Astrocyte (in vitro differentiated cells and primary cell): ENCODE measurements around the gene SLC4A3. TPM values are rescaled to one million over a fixed set of nuclear protein-coding genes. Genes with fewer than 3 reads are reported as not detected.

Source experiments
- DNase-seq: peaks from one replicate; pipeline ENCODE4 v3.0.0-alpha.2; 2010; ENCODE audit warnings: low read depth
- FAIRE-seq: peaks from 2 replicates; lab custom pipeline; 2011; peaks lifted over from hg19 to GRCh38; lab: Jason Lieb, UNC
- H2AFZ ChIP-seq: 2 replicates; pipeline ENCODE4 v1.6.0; 2012; ENCODE audit warnings: low read depth, low read length, inconsistent platforms
- H3K27ac ChIP-seq: 2 replicates; pipeline ENCODE4 v1.5.1; 2011; ENCODE audit warnings: low read depth, low read length, inconsistent platforms
- H3K27me3 ChIP-seq: 2 replicates; pipeline ENCODE4 v1.6.0; 2011; ENCODE audit warnings: low read length, inconsistent platforms; ENCODE audit not compliant: insufficient read depth
- H3K36me3 ChIP-seq: 2 replicates; pipeline ENCODE4 v1.5.1; 2011; ENCODE audit warnings: low read length, inconsistent platforms; ENCODE audit not compliant: insufficient read depth
- H3K4me1 ChIP-seq: 2 replicates; pipeline ENCODE4 v1.5.1; 2011; ENCODE audit warnings: low read length, inconsistent platforms; ENCODE audit not compliant: insufficient read depth
- H3K4me2 ChIP-seq: 2 replicates; pipeline ENCODE4 v1.6.0; 2012; ENCODE audit warnings: low read length, inconsistent platforms
- H3K4me3 ChIP-seq: 2 replicates; pipeline ENCODE4 v1.5.1; 2011; ENCODE audit warnings: low read depth, mild to moderate bottlenecking, low read length, inconsistent platforms; ENCODE audit not compliant: insufficient read depth
- H3K79me2 ChIP-seq: 2 replicates; pipeline ENCODE4 v1.6.0; 2012; ENCODE audit warnings: mild to moderate bottlenecking, low read length, inconsistent platforms; ENCODE audit not compliant: insufficient read depth
- H3K9ac ChIP-seq: 2 replicates; pipeline ENCODE4 v1.6.0; 2012; ENCODE audit warnings: mild to moderate bottlenecking, low read length, inconsistent platforms
- H3K9me3 ChIP-seq: 2 replicates; pipeline ENCODE4 v1.5.1; 2012; ENCODE audit warnings: low read depth, mild to moderate bottlenecking, low read length, inconsistent platforms; ENCODE audit not compliant: insufficient read depth
- H4K20me1 ChIP-seq: 2 replicates; pipeline ENCODE4 v1.6.0; 2012; ENCODE audit warnings: low read length, inconsistent platforms; ENCODE audit not compliant: insufficient read depth
- H3K27ac Mint-ChIP-seq: one replicate; pipeline ENCODE4 v1.8.0; 2021; ENCODE audit warnings: mild to moderate bottlenecking, mixed read lengths; ENCODE audit not compliant: unreplicated experiment
- H3K27me3 Mint-ChIP-seq: one replicate; pipeline ENCODE4 v1.8.0; 2021; ENCODE audit warnings: low read depth, mixed read lengths; ENCODE audit not compliant: unreplicated experiment
- H3K36me3 Mint-ChIP-seq: one replicate; pipeline ENCODE4 v1.8.0; 2021; ENCODE audit warnings: low read depth, mixed read lengths; ENCODE audit not compliant: unreplicated experiment
- H3K4me1 Mint-ChIP-seq: one replicate; pipeline ENCODE4 v1.8.0; 2021; ENCODE audit warnings: low read depth, mixed read lengths; ENCODE audit not compliant: unreplicated experiment
- H3K4me3 Mint-ChIP-seq: one replicate; pipeline ENCODE4 v1.8.0; 2021; ENCODE audit warnings: mild to moderate bottlenecking, moderate library complexity, mixed read lengths; ENCODE audit not compliant: unreplicated experiment
- H3K9me3 Mint-ChIP-seq: one replicate; pipeline ENCODE4 v1.8.0; 2021; ENCODE audit warnings: mild to moderate bottlenecking, mixed read lengths; ENCODE audit not compliant: unreplicated experiment
- EZH2 ChIP-seq: IDR thresholded peaks from 2 replicates; pipeline ENCODE4 v1.6.1; 2012; ENCODE audit warnings: mild to moderate bottlenecking, low read length, inconsistent platforms; ENCODE audit not compliant: insufficient read depth
- total RNA-seq: library from RNA; stranded (reverse); gene quantifications from 2 replicates; pipeline ENCODE4 v1.2.1, GENCODE V29; 2021
- TF ChIP-seq, protein P1 (sequence below): IDR thresholded peaks from 2 replicates; pipeline ENCODE4 v1.5.1; 2011; ENCODE audit warnings: low read depth, mild to moderate bottlenecking, inconsistent platforms, low read length, moderate library complexity; ENCODE audit not compliant: insufficient read depth

The SLC4A3 gene
- total RNA-seq, 1 donor from 2014 or later = 11.2 TPM

DNA sequence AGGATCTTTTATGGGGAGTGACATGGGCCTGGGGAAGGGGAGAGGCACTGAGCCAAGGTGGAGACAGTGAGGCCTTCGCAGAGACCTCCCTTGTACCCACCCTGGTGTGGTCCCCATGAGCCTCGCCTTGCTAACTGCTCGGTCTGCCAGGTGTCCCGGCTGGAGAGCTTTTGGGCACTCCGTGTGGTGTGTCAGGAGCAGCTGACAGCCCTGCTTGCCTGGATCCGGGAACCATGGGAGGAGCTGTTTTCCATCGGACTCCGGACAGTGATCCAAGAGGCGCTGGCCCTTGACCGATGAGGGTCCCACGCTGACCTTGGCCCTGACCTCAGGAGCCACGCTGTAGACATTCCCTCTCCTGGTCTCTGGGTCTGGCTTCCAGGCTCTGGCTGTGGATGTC lies 11.5 kb upstream of the SLC4A3 start:
- Histone ChIP-seq H3K9me3 (no peaks in the 10 kb centered on the region), H3K4me2 (no peak overlapping the region), H3K4me1 (no peaks in the 10 kb centered on the region), H3K4me3 (no peak overlapping the region), H4K20me1 (no peaks in the 10 kb centered on the region), H3K27me3 (no peaks in the 10 kb centered on the region), H2AFZ (no peak overlapping the region), H3K9ac (no peak overlapping the region), H3K36me3 (peaks cover 6% of the 10 kb centered on the region), H3K79me2 (no peaks in the 10 kb centered on the region), H3K27ac (no peak overlapping the region)
- TF ChIP-seq EZH2 = no peak
- TF ChIP-seq, protein P1, sequence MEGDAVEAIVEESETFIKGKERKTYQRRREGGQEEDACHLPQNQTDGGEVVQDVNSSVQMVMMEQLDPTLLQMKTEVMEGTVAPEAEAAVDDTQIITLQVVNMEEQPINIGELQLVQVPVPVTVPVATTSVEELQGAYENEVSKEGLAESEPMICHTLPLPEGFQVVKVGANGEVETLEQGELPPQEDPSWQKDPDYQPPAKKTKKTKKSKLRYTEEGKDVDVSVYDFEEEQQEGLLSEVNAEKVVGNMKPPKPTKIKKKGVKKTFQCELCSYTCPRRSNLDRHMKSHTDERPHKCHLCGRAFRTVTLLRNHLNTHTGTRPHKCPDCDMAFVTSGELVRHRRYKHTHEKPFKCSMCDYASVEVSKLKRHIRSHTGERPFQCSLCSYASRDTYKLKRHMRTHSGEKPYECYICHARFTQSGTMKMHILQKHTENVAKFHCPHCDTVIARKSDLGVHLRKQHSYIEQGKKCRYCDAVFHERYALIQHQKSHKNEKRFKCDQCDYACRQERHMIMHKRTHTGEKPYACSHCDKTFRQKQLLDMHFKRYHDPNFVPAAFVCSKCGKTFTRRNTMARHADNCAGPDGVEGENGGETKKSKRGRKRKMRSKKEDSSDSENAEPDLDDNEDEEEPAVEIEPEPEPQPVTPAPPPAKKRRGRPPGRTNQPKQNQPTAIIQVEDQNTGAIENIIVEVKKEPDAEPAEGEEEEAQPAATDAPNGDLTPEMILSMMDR = no peak
- Mint-ChIP-seq H3K4me1 (no peaks in the 10 kb centered on the region), H3K27ac (no peak overlapping the region), H3K4me3 (no peak overlapping the region), H3K27me3 (no peaks in the 10 kb centered on the region), H3K9me3 (peaks cover 3% of the 10 kb centered on the region), H3K36me3 (peaks cover 27% of the 10 kb centered on the region)
- FAIRE-seq (no peak), DNase-seq (no peak)

DNA sequence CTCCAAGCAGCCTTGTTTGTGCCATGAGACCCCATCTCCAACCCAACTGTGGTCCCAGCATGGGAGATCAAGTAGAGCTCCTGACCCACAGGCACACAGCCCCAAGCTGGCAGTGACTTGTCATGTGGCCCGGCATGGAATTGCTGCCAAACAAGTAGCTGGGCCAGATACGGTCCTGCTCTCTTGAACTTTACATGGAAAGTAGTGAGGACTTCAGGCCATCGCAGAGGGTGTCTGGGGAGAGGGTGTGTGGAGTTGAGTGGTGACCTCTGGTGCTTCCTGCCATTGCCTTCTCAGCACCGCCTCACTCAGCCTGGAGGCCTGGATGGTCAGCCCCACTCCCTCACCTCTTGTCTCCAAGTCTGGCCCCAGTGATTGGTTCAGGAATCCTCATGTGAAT lies 10.9 kb upstream of the SLC4A3 start:
- Histone ChIP-seq H4K20me1 (no peaks in the 10 kb centered on the region), H3K9ac (no peak overlapping the region), H3K27ac (no peak overlapping the region), H3K79me2 (no peaks in the 10 kb centered on the region), H3K9me3 (no peaks in the 10 kb centered on the region), H2AFZ (no peak overlapping the region), H3K4me3 (no peak overlapping the region), H3K36me3 (peaks cover 6% of the 10 kb centered on the region), H3K27me3 (no peaks in the 10 kb centered on the region), H3K4me1 (no peaks in the 10 kb centered on the region), H3K4me2 (no peak overlapping the region)
- no peaks in the 10 kb centered on the region for H3K4me1 Mint-ChIP-seq
- peaks cover 3% of the 10 kb centered on the region for H3K9me3 Mint-ChIP-seq
- no peak overlapping the region for H3K4me3 Mint-ChIP-seq
- no peak for TF ChIP-seq EZH2
- TF ChIP-seq, protein P1 = no peak
- no peak overlapping the region for H3K27ac Mint-ChIP-seq
- no peak for DNase-seq
- no peaks in the 10 kb centered on the region for H3K27me3 Mint-ChIP-seq
- no peak for FAIRE-seq
- peaks cover 22% of the 10 kb centered on the region for H3K36me3 Mint-ChIP-seq

DNA sequence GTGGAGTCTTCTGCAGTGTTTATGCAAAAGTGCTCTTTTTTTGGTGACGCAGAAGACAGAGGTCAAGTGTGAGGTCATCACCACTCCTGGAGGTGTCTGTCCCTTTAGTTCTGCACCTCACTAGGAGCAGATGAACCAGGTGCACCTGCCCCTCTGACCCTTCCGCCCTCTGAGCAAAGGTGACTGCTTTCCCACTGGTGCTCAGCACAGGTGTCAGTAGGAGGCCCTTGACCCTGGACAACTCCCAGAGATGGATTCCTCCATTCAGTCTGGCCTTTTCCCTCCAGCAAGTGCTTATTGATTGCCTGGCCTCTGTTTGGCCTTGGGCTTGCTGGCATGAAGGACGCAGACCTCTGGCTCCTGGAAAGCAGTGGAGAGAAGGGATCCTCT lies 8.7 kb upstream of the SLC4A3 start:
- no peaks in the 10 kb centered on the region for H3K4me1 Mint-ChIP-seq
- no peaks in the 10 kb centered on the region for H4K20me1 ChIP-seq
- H3K4me3 ChIP-seq = no peak overlapping the region
- no peak overlapping the region for H3K4me2 ChIP-seq
- H3K79me2 ChIP-seq = no peaks in the 10 kb centered on the region
- no peak overlapping the region for H2AFZ ChIP-seq
- no peak overlapping the region for H3K27ac Mint-ChIP-seq
- no peak overlapping the region for H3K9ac ChIP-seq
- H3K9me3 Mint-ChIP-seq = peaks cover 3% of the 10 kb centered on the region
- peaks cover 14% of the 10 kb centered on the region for H3K27me3 Mint-ChIP-seq
- peaks cover 3% of the 10 kb centered on the region for H3K36me3 ChIP-seq
- DNase-seq (no peak), FAIRE-seq (no peak)
- H3K9me3 ChIP-seq = no peaks in the 10 kb centered on the region
- no peak overlapping the region for H3K4me3 Mint-ChIP-seq
- H3K27me3 ChIP-seq = peaks cover 4% of the 10 kb centered on the region
- TF ChIP-seq EZH2 = no peak
- TF ChIP-seq, protein P1 = no peak
- H3K4me1 ChIP-seq = no peaks in the 10 kb centered on the region
- H3K36me3 Mint-ChIP-seq = peaks cover 12% of the 10 kb centered on the region
- no peak overlapping the region for H3K27ac ChIP-seq
